ENCODE results near the gene ALG3. TPM values are rescaled to one million over a fixed set of nuclear protein-coding genes. Genes with fewer than 3 reads are reported as not detected.

Gene ALG3
- polyA plus RNA-seq, 1 donor: 37.0 TPM

DNA sequence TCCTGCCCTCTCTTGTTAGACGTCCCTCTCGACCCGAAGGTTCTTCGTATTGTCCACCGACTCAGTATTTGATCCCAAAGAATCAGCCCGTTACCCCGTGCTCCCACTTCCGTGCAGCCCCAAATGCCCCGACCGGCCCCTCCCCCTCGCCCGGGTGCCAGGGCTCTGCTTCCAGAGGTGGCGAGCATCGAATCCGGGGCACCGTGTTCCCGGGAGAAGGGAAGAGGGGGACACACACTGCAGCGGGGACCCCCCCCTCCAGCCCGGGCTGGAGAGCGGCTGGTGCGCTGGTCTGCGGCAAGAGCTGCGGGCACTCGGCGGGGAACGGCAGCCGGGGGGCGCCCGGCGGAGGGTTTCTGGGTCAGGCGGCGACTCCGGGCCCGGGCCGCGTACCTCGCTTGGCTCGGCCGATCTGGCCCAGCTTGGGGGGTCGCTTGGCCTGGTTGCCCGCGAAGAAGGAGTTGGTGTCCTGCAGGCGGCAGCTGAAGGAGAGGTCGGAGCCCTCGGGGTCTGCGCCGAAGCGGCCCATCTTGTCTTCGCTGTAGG, 12.0 kb upstream of the ALG3 start:
- DNase-seq: no peak

DNA sequence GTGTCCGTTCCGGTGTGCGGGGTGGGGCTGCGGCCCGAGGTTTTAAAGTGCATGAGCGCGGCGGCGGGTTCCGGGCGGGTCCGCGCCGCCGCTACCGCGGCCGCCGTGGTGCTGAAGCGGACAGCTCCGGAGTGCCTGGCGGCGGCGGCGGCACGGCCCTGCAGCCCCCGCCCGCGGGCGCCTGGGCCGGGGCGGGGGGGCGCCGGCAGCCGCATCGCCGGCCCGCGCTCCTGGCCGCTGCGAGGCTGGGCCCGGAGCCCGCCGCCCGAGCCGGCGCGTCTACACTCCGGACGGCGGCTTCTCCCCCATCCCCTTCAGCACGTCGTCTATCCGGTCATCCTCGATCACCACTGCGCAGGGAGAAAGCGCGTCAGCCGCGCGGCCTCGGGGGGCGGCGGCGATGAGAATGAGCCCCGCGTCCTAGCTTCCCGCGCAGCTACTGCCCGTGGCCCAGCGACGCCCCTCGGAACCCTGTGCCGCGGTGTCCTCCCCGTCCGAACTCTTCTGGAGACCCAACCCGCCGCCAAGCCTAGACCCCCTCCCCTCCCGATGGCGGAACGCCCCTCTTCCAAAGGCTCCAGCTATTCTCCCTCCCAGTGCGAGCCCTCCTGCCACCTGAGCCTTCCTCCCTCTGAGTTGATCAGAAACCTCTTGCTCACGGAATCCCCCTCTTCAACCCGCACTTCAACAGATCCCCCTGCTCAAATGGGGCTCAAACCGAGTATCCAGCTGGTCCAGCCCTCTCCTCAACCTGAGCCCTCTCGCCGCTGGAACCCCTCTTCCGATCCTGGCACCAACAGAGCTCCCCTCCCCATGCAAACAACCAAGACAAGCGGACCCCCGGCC, 11.3 kb upstream of the ALG3 start:
- DNase-seq: peak; percentile 34

DNA sequence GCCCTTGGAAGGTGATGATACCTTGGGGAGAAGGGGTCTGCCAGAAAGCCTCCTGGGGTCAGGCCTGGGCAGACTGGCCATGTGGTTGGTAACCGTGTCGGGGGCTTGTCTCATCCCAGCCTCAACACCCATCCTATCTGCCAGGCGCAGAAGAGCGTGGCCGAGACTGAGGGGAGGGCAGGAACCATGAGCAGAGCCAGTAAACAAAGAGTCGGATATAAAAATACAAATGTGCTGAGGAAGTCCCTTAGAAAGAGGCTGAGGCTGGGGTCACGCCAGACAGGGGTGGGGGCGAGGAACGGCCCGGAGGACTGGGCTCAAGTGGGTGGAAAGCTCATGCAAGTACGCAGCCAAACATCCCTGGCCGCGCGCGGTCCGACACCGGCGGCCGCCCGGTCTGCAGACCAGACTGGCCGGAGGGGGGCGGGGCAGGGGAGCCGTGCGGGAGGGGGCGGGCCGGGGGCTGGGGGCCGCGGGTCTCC, 10.7 kb upstream of the ALG3 start:
- no peak for DNase-seq

DNA sequence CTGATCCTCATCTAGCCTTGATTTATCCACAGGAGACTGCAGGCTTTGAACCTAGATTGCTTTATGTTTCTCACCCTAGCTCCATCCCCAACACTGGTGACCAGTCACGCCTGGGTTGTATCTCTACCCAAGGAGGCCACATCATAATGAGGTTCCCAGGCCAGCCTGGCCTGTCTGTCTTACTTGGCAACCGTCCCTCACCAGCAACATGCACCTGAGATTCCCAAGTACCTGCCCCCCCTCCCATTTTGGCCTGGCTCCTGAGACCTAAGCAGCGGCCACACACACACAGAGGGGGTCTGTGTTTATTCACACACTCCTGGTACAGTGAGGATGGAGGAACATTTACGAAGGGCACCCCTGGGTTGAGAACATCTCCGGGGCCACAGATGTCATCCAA, 10.2 kb upstream of the ALG3 start:
- no peak for DNase-seq

DNA sequence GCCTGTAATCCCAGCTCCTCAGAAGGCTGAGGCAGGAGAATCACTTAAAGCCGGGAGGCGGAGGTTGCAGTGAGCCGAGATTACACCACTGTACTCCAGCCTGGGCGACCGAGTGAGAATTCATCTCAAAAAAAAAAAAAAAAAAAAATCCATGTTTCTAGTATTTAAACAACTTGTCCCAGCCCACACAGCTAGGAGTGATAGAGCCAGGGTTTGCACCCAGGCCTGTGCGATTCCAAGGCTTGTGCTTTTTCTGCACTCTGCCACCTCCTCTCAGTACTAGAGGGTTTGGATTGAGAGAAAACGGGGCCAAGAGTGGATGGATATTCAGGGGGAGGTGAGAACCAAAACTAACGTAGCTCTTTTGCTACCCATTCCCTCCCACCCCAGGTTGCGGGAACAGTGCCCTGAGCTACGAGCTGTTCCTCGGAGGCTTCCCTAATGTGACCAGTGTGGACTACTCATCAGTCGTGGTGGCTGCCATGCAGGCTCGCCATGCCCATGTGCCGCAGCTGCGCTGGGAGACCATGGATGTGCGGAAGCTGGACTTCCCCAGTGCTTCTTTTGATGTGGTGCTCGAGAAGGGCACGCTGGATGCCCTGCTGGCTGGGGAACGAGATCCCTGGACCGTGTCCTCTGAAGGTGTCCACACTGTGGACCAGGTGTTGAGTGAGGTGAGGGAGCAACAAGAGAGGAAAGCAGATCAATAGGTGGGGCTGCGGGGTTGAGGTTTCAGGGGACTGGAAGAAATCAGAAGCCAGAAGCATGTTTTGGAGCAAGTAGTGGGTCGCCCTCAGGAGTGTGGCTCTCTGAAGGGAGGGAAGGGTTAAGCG, 8.5 kb upstream of the ALG3 start:
- no peak for DNase-seq

DNA sequence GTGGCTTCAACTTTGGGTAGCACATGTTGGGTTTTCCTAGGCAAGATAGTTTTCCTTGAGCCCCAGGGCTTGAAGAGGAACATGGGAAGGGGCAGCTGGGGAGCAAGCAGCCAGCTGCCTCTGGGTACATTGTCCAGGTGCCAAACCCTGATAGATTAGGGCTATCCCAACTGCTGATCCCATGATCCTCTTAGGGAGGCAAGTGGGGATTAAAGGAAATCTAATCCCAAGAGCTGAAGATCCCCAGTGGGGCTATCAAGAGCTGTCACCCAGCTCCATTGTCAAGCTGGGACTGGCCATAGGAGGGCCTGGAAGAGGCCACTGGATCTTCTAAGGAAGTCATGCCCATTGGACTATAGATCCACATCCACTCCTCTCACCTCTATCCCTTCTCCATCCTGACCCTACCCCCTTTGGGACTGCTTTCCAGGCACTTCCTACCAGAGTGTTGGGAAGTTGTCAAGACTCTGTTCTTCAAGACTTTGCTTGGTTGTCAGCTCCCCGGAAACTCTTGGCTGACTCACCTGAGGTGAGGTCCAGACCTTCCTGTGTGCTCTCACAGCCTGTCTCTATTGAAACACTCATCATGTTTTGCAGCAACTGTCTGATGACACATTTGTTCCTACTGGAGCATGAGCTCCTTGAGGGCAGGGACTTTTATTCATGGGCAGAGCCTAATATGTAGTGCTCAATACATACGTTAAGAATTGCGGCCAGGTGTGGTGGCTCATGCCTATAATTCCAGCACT, 6.7 kb upstream of the ALG3 start:
- no peak for DNase-seq

DNA sequence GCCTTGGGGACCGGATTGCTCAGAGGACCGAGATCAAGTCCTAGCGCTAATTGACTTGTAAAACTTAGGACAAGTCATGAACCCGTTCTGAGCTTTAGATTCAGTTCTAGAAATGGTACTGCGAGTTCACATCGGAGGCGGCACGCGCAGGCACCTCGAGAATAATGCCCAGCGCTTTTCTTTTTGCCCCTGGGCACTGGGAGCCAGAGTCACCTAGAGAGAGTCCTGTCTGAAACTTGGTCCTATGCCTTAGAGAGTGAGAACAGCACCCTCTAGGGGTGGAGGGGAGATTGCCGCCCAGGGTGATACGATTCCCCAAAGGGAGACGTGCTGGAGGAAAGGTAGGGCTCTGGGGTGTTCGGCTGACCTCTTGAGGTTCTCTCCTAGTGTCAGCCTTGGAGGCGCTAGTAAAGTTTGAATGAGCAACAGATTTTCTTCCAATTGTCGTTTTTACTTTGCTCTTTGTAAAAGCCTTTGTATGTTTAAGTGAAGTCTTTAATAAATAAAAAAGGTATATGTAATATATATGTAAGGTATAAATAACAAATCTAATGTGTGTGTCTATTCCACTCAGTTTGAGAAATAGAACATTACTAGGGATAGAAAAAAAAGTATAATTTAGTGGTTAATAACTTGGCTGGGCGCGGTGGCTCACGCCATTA, 1.5 kb upstream of the ALG3 start:
- DNase-seq: peak; percentile 83

DNA sequence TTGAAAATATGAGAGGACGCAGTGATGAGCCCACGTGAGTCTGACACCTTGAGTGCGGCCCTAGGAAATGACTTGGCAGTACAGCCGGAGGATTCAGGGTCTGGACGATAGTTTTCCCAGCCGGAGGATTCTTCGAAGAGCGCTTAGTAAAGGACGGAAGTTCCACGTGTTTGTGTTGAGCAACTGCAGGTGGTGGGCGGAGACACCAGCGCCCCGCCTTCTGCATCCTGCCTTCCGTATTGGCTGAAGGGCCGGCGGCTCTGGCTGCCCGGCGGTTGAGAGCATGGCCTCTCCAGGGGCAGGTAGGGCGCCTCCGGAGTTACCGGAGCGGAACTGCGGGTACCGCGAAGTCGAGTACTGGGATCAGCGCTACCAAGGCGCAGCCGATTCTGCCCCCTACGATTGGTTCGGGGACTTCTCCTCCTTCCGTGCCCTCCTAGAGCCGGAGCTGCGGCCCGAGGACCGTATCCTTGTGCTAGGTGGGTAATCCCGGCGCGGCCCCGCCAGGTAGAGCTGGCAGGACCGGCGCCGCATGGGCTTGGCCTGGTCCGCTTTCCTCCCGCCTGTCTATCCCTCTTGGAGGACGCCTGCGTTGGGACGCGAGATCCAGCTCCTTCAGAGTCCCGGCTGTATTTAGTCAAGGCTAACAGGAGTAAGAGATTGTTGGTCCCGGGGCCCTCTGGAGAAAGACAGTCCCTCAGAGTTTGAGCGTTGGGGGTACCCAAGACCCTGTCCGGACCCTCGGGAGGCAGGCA, 827 bp upstream of the ALG3 start, which contains the start of gene EEF1AKMT4:
Gene EEF1AKMT4, plus strand, starts transcription at position 261 of the 755 bp plus-strand sequence. Its CDS starts 23 bp downstream, at position 284.
- peak; percentile 92 for DNase-seq

DNA sequence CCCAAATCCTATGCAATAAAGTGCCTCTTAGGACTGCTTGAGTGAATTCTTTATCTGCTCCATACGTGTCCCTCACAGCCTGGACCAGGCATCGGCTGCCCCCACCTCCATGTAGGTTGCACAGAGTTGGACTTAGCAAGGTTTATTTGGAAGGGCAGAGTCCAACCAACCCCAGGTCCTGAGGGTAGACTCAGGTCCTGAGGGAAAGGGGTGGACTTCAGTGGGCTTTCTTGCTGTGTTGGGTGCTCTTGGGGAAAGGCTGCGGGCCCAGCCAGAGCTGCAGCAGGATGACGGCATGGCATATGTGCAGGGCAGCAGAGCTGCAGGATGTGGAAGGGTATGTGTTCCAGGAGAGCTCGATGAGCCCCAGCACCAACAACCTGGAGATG, 6.5 kb downstream of the ALG3 start:
- no peak for DNase-seq

DNA sequence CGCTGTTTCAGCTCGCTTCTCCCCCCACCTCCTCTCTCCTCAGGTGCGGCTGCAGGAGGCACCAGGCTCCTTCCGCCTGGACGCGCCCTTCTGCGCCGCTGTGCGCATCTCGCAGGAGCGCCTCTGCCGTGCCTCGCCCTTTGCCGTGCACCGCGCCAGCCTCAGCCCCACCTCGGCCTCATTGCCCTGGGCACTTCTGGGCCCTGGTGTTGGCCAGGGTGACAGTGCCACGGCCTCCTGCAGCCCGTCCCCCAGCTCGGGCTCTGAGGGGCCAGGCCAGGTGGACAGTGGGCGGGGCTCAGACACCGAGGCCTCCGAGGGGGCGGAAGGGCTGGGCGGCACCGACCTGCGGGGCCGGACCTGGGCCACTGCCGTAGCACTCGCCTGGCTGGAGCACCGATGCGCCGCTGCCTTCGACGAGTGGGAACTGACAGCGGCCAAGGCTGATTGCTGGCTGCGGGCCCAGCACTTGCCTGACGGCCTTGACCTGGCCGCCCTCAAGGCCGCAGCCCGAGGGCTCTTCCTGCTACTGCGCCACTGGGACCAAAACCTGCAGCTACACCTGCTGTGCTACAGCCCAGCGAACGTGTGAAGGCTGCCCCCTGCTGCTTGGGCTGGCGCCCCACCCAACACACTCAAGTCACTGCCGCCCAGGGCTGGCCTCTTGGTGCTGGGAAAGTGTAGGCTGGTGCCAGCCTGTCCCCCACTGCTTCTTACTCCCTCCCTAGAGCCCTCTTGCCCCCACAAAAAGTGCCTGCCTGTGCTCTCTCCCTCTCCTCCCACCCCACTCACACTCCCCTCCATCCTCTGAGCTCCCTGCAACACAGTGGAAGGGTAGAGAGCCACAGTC, 7.1 kb downstream of the ALG3 start:
- DNase-seq: no peak

DNA sequence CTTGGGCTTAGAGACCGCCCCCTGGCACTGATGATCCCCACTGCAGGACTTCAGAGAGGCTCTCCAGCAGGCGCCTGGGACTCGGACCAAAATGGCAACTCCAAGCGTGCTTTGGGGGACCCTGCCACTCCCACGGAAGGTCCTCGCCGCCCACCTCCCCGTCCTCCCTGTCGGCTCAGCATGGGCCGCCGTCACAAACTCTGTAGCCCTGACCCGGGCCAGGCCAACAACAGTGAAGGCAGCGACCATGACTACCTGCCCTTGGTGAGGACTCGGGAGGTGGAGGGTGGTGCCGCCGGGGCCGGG, 7.7 kb downstream of the ALG3 start:
- DNase-seq: no peak

DNA sequence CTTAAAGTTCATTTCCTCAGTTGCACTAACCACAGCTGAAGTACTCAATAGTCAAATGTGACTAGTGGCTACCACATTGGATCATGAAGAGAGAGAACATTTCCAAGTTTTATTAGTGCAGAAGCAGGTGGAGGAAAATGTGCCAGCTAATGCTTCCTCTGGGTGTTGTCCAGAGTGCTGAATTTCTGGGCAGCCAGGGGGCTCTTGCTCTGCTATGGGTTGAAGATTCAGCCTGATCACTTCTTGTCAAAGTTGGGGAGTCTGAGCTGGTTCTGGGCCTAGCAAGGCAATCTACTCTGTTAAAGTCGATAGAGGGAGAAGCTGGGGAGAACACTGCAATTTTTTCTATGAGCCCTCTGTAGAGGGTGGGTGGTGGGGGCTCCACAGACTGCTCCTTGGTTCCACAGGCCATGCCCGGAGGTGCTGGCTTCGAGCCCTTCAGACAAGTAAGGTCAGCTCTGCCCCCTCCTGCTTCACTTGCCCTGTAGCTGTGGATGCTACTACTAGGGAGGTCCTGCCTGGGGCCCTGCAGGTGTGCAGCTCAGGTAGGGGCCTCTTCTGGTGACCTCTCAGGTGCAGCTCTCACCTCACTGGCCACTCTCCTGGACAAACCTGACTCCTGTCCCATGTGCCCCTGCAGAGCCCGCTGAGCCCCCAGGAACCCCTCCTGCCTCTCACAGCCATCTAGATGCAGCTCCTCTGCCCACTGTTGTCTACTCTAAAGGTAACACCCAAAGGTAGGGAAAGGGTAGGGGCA, 8.2 kb downstream of the ALG3 start:
- DNase-seq: no peak

DNA sequence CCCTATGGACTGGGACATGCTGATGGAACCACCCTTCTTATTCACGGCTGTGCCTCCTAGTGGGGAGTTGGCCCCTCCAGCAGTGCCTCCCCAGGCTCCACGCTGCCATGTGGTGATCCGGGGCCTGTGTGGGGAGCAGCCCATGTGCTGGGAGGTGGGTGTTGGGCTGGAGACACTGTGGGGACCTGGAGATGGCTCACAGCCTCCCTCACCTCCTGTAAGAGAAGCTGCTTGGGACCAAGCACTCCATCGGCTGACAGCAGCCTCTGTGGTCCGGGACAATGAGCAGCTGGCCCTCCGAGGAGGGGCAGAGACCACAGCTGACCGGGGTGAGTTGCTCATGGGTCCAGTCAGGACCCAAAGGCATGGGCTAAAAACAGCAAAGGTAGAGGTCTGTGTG, 9.1 kb downstream of the ALG3 start:
- DNase-seq: no peak

DNA sequence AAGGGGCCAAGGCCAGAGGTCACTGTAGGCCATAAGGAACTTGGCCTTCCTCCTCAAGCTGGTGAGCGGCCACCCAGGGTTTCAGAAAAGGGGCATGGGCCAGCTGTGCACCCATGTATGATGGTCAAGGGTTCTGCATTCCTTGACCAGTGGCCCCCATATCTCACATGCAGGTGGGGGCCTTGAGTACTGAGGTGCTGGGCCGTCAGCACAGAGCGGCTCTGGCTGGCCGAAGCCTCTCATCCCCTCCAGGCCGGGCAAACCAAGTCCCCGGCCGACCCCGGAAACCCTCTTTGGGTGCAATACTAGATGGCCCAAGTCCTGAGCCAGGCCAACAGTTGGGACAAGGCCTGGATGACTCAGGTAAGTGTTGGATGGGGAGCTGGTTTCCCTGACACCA, 9.5 kb downstream of the ALG3 start:
- DNase-seq: no peak

DNA sequence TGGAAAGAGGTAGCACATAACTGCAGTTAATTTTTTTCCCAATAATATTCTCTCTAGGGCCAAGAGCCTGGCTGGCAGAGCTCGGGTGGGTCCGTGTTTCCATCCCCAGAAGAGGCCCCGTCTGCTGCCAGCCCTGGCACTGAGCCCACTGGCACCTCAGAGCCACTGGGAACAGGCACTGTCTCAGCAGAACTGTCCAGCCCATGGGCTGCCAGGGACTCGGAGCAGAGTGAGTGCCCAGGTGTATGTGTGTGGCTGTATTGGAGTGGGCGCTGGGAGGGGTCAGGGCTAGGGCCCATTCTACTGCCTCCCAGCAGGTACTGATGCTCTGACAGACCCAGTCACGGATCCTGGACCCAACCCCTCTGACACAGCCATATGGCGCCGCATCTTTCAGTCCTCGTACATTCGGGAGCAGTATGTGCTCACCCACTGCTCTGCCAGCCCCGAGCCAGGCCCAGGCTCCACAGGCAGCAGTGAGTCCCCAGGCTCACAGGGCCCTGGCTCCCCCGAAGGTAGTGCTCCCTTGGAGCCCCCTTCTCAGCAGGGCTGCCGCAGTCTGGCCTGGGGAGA, 10.4 kb downstream of the ALG3 start:
- DNase-seq: no peak

DNA sequence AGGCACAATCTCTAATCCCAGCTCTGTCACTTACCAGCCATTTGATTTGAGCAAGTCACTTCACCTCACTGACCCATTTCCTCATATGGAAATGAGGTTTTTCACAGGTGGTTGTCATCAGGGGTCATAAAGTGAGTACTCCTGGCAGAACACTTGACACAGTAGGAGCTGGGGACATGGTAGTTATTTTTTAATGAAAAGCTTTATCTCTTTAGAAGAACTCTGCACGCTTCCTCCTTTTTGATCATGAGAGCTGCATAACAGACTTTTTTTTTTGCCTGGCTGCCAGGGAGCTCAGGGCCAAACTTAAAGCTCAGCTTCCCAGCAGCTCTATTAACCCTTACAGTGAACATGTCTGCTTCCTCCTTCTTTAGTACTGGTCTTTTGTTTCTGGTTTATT, 11.0 kb downstream of the ALG3 start:
- DNase-seq: no peak

DNA sequence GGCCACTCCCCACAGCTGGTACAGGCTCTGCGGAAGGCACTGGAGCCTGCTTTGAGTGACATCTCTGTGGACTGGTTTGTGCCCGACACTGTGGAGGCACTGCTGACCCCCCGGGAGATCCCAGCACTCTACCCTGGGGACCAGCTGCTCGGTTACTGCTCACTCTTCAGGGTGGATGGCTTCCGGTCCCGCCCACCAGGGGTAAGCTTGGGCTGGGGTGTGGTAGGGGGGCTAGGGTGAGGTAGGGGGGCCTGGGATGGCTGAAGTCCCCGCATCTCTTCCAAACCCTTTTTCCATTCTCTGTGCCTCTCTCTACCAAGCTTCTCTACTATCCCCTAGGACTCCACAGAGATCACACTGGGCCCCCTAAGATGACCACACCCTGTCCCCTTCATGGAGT, 11.6 kb downstream of the ALG3 start:
- DNase-seq: no peak

DNA sequence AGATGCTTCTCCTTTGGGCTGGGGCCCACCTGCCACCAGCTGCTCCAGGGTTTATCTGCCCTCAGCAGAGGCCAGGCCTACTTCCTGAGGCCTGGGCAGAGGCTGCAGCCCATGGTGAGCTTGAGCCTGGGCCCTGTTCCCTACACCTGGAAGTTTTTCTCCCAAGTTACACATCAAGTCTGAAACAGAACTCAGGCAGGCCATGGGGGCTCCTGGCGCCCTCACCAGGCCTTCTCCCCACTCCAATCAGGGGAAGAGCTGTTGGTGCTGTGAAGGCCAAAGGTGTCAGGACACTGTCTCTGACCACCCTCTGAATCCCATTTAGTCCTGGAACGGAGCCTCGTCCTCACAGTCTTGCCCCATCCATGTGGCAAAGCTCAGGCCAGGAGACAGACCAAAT, 12.1 kb downstream of the ALG3 start:
- DNase-seq: no peak

DNA sequence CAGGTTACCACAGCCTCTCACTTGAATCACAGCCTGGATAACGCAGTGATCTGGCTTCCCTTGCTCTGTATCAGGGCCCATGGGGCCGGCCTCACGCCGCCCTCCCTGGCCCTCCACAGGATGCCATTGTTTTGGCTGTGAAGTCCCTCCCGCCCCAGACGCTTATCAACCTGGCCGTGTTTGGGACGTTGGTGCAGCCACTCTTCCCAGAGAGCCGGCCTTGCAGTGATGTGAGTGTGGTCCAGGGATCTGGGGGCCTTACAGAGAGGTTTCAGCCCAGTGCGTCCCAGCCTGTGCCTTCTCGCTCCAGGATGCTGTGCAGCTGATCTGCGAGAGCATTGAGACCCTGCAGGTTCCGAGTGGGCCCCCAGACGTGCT, 12.7 kb downstream of the ALG3 start:
- DNase-seq: no peak
